Hematopoietic multipotent progenitor cell treated with erythropoietin and hydrocortisone succinate and interleukin-3 and kit ligand, for 17 days (in vitro differentiated cells): Measurements from ENCODE around the gene COL8A1.
A peak's percentile ranks its signal among the peaks of the same experiment; 100 is the strongest.

Experiments used
- DNase-seq: peaks from one replicate; pipeline ENCODE4 v3.0.0-alpha.2; 2015; ENCODE audit warnings: low spot score

COL8A1 gene

GRCh38 chr3:99761415-99762165 lies 123.2 kb downstream of the COL8A1 start:
- DNase-seq = no peak

GRCh38 chr3:99762901-99763300 lies 124.5 kb downstream of the COL8A1 start:
- DNase-seq = no peak

GRCh38 chr3:99764377-99764776 lies 126.0 kb downstream of the COL8A1 start:
- DNase-seq = no peak

- no peak for DNase-seq
Observed at GRCh38 chr3:99765042-99765942, 126.9 kb downstream of the COL8A1 start.

GRCh38 chr3:99767291-99767690 lies 128.9 kb downstream of the COL8A1 start:
- DNase-seq = no peak

- no peak for DNase-seq
Observed at GRCh38 chr3:99768126-99768525, 129.7 kb downstream of the COL8A1 start.

GRCh38 chr3:99768808-99769501 lies 130.6 kb downstream of the COL8A1 start:
- no peak for DNase-seq

GRCh38 chr3:99772171-99772570 lies 133.8 kb downstream of the COL8A1 start:
- no peak for DNase-seq

GRCh38 chr3:99772671-99773070 lies 134.3 kb downstream of the COL8A1 start:
- no peak for DNase-seq

GRCh38 chr3:99774467-99774866 lies 136.1 kb downstream of the COL8A1 start:
- DNase-seq = no peak

- no peak for DNase-seq
Observed at GRCh38 chr3:99776516-99777209, 138.3 kb downstream of the COL8A1 start.

- no peak for DNase-seq
Observed at GRCh38 chr3:99777210-99777549, 138.8 kb downstream of the COL8A1 start.

- no peak for DNase-seq
Observed at GRCh38 chr3:99777708-99778107, 139.3 kb downstream of the COL8A1 start.

GRCh38 chr3:99780749-99781148 lies 142.4 kb downstream of the COL8A1 start:
- no peak for DNase-seq

GRCh38 chr3:99781761-99782160 lies 143.4 kb downstream of the COL8A1 start:
- no peak for DNase-seq

GRCh38 chr3:99783011-99783573 lies 144.7 kb downstream of the COL8A1 start:
- no peak for DNase-seq

GRCh38 chr3:99789011-99789721 lies 150.8 kb downstream of the COL8A1 start:
- DNase-seq = peak; percentile 15

- no peak for DNase-seq
Observed at GRCh38 chr3:99794485-99794884, 156.1 kb downstream of the COL8A1 start.

GRCh38 chr3:99795573-99795972 lies 157.2 kb downstream of the COL8A1 start:
- DNase-seq = no peak

GRCh38 chr3:99799422-99799821 lies 161.0 kb downstream of the COL8A1 start:
- no peak for DNase-seq

- DNase-seq = no peak
Observed at GRCh38 chr3:99803297-99803696, 164.9 kb downstream of the COL8A1 start.
